Measurements from ENCODE around the gene SLC22A5. TPM values are rescaled to one million over a fixed set of nuclear protein-coding genes. Genes with fewer than 3 reads are reported as not detected.

The SLC22A5 gene
- total RNA-seq, 1 donor = 6.5 TPM

GRCh38 chr5:132353486-132353995, 16.0 kb upstream of the SLC22A5 start:
- H3K4me3 ChIP-seq (ENCODE audit: low read depth, low read length) = no peak overlapping the region
- no peak for TF ChIP-seq CTCF (IDR thresholded peaks at IDR 0.05; ENCODE audit: insufficient read depth, low read length)
- no peak for DNase-seq (ENCODE audit: low read depth)

- TF ChIP-seq CTCF (IDR thresholded peaks at IDR 0.05; ENCODE audit: insufficient read depth, low read length) = no peak
- no peak for DNase-seq (ENCODE audit: low read depth)
- no peak overlapping the region for H3K4me3 ChIP-seq (ENCODE audit: low read depth, low read length)
Measured at GRCh38 chr5:132354381-132355139, 14.9 kb upstream of the SLC22A5 start.

- no peak overlapping the region for H3K4me3 ChIP-seq (ENCODE audit: low read depth, low read length)
- no peak for DNase-seq (ENCODE audit: low read depth)
- no peak for TF ChIP-seq CTCF (IDR thresholded peaks at IDR 0.05; ENCODE audit: insufficient read depth, low read length)
Measured at GRCh38 chr5:132355140-132355765, 14.3 kb upstream of the SLC22A5 start.

GRCh38 chr5:132358775-132359174, 10.7 kb upstream of the SLC22A5 start:
- no peak for TF ChIP-seq CTCF (IDR thresholded peaks at IDR 0.05; ENCODE audit: insufficient read depth, low read length)
- no peak overlapping the region for H3K4me3 ChIP-seq (ENCODE audit: low read depth, low read length)
- no peak for DNase-seq (ENCODE audit: low read depth)

GRCh38 chr5:132362086-132362485, 7.4 kb upstream of the SLC22A5 start:
- no peak for TF ChIP-seq CTCF (IDR thresholded peaks at IDR 0.05; ENCODE audit: insufficient read depth, low read length)
- no peak for DNase-seq (ENCODE audit: low read depth)

GRCh38 chr5:132363431-132364112, 5.9 kb upstream of the SLC22A5 start:
- TF ChIP-seq CTCF (IDR thresholded peaks at IDR 0.05; ENCODE audit: insufficient read depth, low read length) = no peak
- no peak overlapping the region for H3K4me3 ChIP-seq (ENCODE audit: low read depth, low read length)
- DNase-seq (ENCODE audit: low read depth) = peak; percentile 94

More at GRCh38 chr5:132362086-132362485, 7.4 kb upstream of the SLC22A5 start:
- H3K4me3 ChIP-seq (ENCODE audit: low read depth, low read length) = no peak overlapping the region

Data from fibroblast of the aortic adventitia (primary cell).